NCI-H2227 treated with DMSO at 0.1 percent for 48 hours (cell line): ENCODE results near the gene KCNN3.

Experiments
- DNase-seq: peaks from one replicate; lab custom pipeline; 2025; lab: John Stamatoyannopoulos, UW

Gene KCNN3

GRCh38 chr1:154840269-154841176, 29.6 kb downstream of the KCNN3 start:
- DNase-seq, result no peak

GRCh38 chr1:154839691-154840090, 30.4 kb downstream of the KCNN3 start:
- DNase-seq, result no peak

DNA sequence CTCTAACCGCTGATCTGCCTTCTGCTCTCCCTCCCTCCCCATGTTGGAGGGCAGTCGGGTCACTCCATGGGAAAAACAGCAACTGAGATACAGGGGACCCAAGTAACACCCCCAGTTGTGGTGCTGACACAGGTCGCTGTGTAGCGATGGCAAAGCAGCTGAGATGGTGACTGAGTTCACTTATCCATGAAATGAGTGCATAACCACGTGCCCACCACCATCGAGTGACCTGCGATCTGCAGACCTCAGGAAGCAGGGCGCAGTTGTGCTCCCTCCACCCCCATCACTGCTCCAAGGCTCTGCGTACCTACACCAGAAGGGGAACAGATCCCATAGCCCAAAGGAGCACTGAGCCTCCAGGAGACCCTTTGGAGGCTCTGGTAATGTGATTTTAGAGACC, 31.1 kb downstream of the KCNN3 start:
- no peak for DNase-seq

GRCh38 chr1:154838461-154838860, 31.6 kb downstream of the KCNN3 start:
- DNase-seq, result no peak

- DNase-seq, result no peak
Measured at GRCh38 chr1:154837672-154838171, 32.4 kb downstream of the KCNN3 start.

DNA sequence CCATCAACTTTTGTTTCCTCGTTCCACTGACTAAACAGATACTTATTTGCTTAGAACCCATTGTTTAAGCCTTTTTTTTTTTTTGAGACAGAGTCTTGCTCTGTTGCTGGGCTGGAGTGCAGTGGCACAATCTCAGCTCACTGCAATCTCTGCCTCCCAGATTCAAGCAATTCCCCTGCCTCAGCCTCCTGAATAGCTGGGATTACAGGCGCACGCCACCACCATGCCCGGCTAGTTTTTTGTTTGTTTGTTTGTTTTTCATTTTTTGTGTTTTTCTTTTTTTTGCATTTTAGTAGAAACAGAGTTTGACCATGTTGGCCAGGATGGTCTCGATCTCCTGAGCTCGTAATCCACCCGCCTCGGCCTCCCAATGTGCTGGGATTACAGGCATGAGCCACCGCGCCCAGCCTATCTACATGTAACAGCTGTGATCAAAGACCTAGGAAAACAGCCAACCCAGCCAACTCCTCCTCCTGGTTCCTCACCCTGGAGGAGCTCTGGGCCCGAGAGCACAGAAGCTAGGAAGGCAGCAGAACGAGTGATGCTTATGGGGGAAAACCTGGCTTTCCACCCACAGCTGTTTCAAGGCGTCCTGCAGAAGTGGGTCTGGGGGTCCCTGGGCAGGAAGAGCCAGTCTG, 32.9 kb downstream of the KCNN3 start:
- DNase-seq, result no peak

GRCh38 chr1:154835531-154836324, 34.4 kb downstream of the KCNN3 start:
- no peak for DNase-seq

DNA sequence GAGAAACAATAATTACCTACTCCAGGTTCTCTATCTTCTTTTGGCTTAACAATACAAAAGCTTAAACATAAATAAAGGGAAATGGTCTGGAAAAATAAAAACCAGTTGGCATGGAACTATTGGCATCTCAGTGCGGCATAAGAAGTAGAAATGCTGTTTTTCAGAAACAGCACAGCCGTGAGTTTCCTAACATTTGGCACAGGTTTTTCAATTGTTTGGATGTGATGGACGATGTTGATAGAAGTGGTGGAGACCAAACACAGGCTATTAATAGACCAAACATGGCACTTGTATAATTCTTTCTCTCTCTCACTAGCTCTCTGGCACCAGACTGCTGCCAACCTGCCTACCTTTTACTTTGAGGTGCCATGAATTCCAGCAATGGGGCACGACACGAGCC, 36.2 kb downstream of the KCNN3 start:
- DNase-seq, result no peak

DNA sequence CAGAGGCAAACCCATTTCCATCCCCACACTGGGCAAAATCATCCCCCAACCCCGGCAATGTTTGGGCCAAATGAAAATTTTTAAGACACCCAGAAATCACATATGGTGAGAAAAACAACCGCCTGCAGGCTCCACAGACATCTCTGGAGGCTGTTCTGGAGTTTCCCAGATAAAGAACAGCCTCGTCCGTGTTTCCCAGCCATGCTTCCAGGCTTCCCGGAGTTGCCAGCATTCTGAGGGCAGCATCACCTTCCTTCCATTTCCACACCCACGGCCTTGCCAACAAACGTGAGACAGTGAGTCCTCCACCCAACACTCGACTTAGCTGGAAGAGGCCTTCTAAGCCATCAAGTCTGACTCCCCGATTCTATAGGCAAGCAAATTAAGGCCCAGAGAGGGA, 36.9 kb downstream of the KCNN3 start:
- DNase-seq, result no peak

- no peak for DNase-seq
Measured at GRCh38 chr1:154832384-154832783, 37.7 kb downstream of the KCNN3 start.

DNA sequence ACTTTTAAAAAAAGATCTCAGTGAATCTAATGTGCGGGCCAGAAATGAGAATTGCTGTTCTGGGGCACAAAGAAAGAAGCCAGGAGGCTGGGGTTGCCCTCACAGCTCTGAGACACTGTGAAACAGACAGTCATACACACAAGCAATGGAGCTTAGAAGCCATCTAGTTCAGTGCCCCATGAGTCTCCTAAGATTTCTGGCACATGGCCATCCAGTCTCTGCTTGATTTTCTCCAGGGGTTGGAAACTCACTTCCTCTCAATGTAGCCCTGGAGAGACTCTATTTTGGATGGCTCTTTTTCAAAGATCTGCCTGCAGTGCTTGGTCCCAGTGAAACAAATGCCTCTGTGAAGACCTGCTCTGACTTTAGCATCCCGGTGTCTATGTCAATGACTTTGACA, 38.6 kb downstream of the KCNN3 start:
- no peak for DNase-seq

DNA sequence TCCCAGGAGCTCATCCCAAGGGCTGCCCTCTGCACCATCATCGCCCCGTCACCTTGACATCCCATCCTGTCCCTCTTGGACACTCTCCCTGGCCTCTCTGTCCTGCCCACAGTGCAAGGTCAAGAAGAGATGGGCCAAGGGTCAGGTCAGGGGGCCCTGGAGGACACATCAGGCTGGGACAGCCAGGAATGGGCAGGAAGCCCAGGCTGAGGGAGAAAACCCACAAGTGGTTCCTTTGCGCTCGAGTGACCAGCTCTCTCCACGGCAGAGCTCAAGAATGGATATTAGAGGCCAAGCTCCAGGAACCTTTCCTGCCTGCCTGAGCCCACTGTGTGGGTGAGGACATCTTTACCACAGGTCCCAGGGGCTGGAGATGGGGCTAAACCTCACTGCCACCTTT, 41.0 kb downstream of the KCNN3 start:
- DNase-seq, result no peak

- DNase-seq, result no peak
Measured at GRCh38 chr1:154824179-154825000, 45.7 kb downstream of the KCNN3 start.

GRCh38 chr1:154822717-154823116, 47.4 kb downstream of the KCNN3 start:
- DNase-seq, result no peak

DNA sequence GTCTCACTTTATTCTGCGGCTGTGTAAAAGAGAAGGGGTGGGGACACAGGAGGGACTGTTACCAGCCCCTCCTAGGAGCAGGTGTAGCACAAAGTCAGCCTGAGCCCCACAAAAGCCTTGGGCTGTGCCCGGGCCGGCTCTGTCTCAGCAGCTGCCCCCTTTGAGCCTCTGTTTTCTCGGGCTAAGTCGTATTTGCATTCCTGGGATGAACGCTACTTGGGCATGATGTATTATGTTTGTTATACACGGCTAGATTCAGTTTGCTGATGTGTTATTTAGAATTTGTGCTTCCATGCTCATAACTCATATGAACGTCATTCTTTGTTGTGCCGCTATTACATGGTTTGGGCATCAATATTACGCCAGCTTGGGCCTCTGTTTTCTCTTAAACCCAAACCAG, 47.8 kb downstream of the KCNN3 start:
- no peak for DNase-seq

DNA sequence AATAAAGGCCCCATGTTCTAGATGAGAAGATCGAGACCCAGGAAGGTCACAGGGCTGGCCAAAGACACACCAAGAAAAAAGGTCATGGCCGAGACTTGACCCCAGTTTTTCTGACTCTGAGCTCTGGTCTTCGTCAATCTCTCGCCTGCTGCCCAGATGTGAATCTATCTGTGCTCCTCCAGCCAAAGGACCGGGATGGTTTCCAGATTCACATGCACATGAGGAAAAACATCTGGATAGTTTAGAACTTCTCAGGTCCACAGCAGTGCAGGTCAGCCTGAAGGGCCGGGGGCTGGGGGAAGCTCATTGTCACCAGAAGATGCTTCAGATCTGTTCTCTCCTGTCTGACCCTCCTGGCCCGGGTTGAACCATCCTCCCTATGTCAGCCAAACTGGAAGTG, 49.0 kb downstream of the KCNN3 start:
- DNase-seq, result no peak

- DNase-seq, result no peak
Measured at GRCh38 chr1:154820646-154821045, 49.4 kb downstream of the KCNN3 start.

GRCh38 chr1:154819628-154820590, 50.2 kb downstream of the KCNN3 start:
- DNase-seq, result no peak

DNA sequence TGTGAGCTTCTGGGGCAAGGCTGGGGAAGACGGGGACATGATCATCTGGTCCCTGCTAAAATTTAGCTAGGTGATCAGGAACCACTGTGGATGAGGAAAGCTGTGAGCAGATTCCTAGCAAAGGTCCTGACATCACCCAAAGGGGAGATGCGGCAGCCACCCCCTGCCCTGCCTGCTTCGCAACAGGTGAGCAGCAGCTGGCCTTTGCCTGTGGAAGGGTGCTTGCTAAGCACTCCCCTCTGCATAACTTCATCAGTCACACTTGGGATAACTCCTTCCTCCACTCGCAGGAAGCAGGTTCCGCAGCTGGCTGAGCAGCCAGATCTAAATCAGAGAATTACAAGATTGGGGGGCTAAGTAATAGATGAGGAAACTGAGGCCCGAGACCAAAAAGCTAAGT, 51.2 kb downstream of the KCNN3 start:
- no peak for DNase-seq

GRCh38 chr1:154816937-154817336, 53.1 kb downstream of the KCNN3 start:
- DNase-seq, result no peak
